Measurements from ENCODE around the gene MAPT.

DNA sequence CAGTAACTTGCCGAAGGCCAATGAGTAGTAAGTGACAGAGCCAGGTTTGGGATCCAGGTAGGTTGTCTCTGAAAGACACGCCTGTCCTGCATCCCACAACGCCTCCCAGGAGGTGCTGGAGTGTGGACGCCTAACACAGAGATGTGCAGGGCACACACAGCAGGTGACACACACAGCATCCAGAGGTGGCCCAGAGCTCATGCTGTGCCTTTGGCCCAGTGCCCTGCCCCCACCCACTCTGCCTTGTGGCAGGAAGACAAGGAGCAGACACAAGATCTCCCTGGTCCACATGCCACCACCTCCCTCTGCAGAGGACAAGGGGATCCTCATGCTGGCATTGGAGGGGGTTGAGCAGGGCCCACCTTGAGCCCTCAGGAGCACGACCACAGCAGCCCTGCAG is 90.0 kb downstream of the MAPT start:
- TF ChIP-seq POLR2A (IDR thresholded peaks at IDR 0.05) = no peak
- TF ChIP-seq, protein P1, sequence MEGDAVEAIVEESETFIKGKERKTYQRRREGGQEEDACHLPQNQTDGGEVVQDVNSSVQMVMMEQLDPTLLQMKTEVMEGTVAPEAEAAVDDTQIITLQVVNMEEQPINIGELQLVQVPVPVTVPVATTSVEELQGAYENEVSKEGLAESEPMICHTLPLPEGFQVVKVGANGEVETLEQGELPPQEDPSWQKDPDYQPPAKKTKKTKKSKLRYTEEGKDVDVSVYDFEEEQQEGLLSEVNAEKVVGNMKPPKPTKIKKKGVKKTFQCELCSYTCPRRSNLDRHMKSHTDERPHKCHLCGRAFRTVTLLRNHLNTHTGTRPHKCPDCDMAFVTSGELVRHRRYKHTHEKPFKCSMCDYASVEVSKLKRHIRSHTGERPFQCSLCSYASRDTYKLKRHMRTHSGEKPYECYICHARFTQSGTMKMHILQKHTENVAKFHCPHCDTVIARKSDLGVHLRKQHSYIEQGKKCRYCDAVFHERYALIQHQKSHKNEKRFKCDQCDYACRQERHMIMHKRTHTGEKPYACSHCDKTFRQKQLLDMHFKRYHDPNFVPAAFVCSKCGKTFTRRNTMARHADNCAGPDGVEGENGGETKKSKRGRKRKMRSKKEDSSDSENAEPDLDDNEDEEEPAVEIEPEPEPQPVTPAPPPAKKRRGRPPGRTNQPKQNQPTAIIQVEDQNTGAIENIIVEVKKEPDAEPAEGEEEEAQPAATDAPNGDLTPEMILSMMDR (IDR thresholded peaks at IDR 0.05 in 4 of 5, conservative IDR thresholded peaks at IDR 0.05 in 1 of 5) = no peak
